22Rv1 (cell line): ENCODE measurements around the gene CTBP1.

Source experiments
- ZFX ChIP-seq: fragments of 450-650 bp; IDR thresholded peaks from 2 replicates; pipeline ENCODE4 v1.6.1; 2017; ENCODE audit warnings: antibody characterized with exemption, borderline replicate concordance
- TF ChIP-seq, protein P1 (sequence below): fragments of 450-650 bp; IDR thresholded peaks from 2 replicates; pipeline ENCODE4 v1.5.1; 2017; ENCODE audit warnings: mild to moderate bottlenecking

DNA sequence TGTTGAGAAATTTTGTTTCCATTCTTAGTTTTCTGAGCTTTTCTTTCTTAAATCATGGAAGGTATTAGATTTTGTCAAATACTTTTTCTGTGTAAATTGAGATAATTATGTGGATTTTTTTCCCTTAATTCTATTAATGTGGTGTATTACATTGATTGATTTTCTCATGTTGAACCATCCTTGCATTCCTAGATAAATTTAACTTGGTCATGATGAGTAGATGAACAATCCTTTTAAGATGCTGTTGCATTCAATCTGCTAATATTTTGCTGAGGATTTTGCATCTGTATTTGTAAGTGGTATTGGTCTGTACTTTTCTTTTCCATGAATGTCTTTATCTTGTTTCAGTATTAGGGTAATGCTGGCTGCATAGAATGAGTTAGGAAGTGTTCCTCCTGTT lies 20.3 kb upstream of the CTBP1 start:
- TF ChIP-seq, protein P1, sequence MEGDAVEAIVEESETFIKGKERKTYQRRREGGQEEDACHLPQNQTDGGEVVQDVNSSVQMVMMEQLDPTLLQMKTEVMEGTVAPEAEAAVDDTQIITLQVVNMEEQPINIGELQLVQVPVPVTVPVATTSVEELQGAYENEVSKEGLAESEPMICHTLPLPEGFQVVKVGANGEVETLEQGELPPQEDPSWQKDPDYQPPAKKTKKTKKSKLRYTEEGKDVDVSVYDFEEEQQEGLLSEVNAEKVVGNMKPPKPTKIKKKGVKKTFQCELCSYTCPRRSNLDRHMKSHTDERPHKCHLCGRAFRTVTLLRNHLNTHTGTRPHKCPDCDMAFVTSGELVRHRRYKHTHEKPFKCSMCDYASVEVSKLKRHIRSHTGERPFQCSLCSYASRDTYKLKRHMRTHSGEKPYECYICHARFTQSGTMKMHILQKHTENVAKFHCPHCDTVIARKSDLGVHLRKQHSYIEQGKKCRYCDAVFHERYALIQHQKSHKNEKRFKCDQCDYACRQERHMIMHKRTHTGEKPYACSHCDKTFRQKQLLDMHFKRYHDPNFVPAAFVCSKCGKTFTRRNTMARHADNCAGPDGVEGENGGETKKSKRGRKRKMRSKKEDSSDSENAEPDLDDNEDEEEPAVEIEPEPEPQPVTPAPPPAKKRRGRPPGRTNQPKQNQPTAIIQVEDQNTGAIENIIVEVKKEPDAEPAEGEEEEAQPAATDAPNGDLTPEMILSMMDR = no peak
- TF ChIP-seq ZFX = no peak
